GM20000 (cell line): ENCODE measurements around the gene UPK1B.

Experiments
- DNase-seq: peaks from one replicate; pipeline ENCODE4 v3.0.0; 2012; ENCODE audit warnings: low spot score
- CTCF ChIP-seq: IDR thresholded peaks from 2 replicates; pipeline ENCODE4 v1.5.1; 2012; ENCODE audit warnings: mild to moderate bottlenecking, control low read depth; ENCODE audit errors: extremely low read depth, missing control alignments

Gene UPK1B

DNA sequence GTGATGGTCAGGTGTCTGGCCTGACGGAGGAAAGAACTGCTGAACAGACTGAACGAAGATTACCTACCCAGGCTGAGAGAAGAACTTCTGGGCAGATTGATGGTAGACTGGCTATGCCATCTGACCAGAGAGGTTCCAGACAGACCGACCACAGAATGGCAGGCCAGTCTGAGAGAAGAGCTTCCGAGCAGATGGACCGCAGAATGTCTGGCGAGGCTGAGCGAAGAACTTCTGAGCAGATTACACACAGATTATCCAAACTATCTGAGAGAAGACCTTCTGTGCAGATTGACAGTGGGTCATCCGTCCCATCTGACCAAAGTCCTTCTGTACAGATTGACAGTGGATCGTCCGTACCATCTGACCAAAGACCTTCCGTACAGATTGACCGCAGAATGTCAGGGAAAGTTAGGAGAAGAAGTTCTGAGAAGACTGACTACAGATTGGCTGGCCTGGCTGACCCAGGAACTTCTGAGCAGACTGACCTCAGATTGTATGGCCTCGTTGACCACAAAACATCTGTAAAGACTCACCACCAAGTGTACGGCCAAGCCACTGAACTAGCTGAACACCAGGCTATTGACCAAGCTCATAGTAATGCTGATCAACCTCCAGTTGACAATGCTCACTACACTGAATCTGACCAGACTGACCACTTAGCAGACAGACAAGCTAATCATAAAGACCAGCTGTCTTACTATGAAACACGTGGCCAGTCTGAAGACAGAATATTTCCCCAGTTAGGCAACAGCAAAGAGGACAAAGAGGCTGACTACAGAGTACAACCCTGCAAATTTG lies 26.6 kb upstream of the UPK1B start:
- no peak for DNase-seq
- TF ChIP-seq CTCF = no peak

DNA sequence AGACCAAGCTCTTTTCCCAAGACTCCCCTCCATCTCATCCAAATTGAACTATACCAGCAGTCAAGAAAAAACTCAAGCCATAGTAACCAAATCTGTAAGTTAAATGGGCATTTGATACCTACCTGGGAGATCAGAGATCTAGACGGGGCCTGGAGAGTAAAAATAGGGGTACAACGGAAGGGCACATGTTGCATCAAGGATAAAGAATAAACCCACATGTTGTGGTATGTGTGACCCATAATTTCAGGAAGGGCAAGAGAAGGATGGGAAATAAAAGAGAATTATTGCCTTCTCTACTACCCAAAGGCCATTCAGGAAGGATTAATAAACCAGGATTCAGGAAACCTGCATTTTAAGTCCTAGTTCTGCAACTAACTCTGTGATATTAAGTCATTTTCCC lies 25.9 kb upstream of the UPK1B start:
- no peak for DNase-seq
- TF ChIP-seq CTCF = no peak

- no peak for TF ChIP-seq CTCF
These were observed 24.8 kb upstream of the UPK1B start for GRCh38 chr3:119148493-119149180.

GRCh38 chr3:119149484-119149883 lies 23.9 kb upstream of the UPK1B start:
- TF ChIP-seq CTCF = no peak
- no peak for DNase-seq

More at GRCh38 chr3:119148493-119149180, 24.8 kb upstream of the UPK1B start:
- DNase-seq = no peak

DNA sequence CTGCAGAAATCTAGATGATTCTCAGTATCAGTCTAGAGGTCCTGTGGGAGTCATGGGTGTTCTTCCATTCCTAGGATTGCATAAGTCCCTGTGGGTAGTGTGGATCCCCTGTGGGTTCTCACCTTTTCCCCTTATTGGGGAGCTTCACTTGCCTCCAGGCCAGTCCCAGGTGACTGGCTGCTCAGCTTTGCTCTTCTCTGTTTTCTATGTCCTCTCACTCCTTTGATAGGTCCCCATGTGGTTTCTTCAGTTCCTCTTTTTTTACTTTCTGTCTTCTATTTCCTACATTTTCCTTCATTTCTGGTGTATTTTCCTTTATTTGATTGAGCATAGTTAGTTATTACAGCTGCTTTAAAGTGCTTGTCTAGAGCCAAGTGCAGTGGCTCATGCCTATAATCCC lies 16.5 kb upstream of the UPK1B start:
- DNase-seq = no peak
- TF ChIP-seq CTCF = no peak

GRCh38 chr3:119157971-119158370 lies 15.4 kb upstream of the UPK1B start:
- DNase-seq = no peak
- no peak for TF ChIP-seq CTCF

GRCh38 chr3:119160361-119160760 lies 13.0 kb upstream of the UPK1B start:
- DNase-seq = no peak
- TF ChIP-seq CTCF = no peak
